ENCODE data around the gene TMEM200A. TPM values are rescaled to one million over a fixed set of nuclear protein-coding genes. Genes with fewer than 3 reads are reported as not detected.

Gene TMEM200A
- total and polyA plus RNA-seq, 2 donors (not counting 3 experiments of a cell fraction or from before 2014, with no cell fraction given), result 0.58 to 0.75 TPM

- intact Hi-C loops (cut with micrococcal nuclease) (no loop called here), dilution Hi-C loops (cut with MboI; ENCODE audit: extremely low pct_ligation_motif_present, low sequenced_read_pairs) (no loop called here)
- FAIRE-seq (no peak), DNase-seq (ENCODE audit: low read depth, low spot score) (no peak)
- no TSS peak for BruUV-seq (replicated peaks)
- Histone ChIP-seq H3K27ac (ENCODE audit: insufficient read depth, low read depth, low read length) (no peak overlapping the region), H3K4me1 (ENCODE audit: control insufficient read depth, extremely low read depth, insufficient read depth, low read length) (no peaks in the 10 kb centered on the region), H3K27me3 (ENCODE audit: control insufficient read depth in 2 of 2, insufficient read depth in 2 of 2, low read length in 2 of 2) (peaks cover 0 to 3% of the 10 kb centered on the region in 2 experiments), H3K9me3 (replicated peaks; ENCODE audit: control insufficient read depth, insufficient read depth, low read length) (no peaks in the 10 kb centered on the region), H3K79me2 (ENCODE audit: control insufficient read depth, insufficient read depth, low read length) (no peaks in the 10 kb centered on the region), H3K9ac (replicated peaks; ENCODE audit: extremely low read depth, insufficient read depth, low read length) (no peak overlapping the region), H3K4me3 (replicated peaks in 1 of 3; ENCODE audit: insufficient read depth in 1 of 3, low read depth in 1 of 3, low read length in 3 of 3) (no peak overlapping the region), H4K20me1 (replicated peaks; ENCODE audit: control insufficient read depth, extremely low read depth, insufficient read depth, low read length) (no peaks in the 10 kb centered on the region), H2AFZ (ENCODE audit: low read depth, low read length) (no peak overlapping the region), H3K9me1 (replicated peaks; ENCODE audit: control insufficient read depth, extremely low read depth, insufficient read depth, low read length) (no peaks in the 10 kb centered on the region), H3K36me3 (ENCODE audit: control insufficient read depth in 2 of 2, extremely low read depth in 1 of 2, insufficient read depth in 2 of 2, low read length in 2 of 2) (no peaks in the 10 kb centered on the region), H3K4me2 (ENCODE audit: insufficient read depth, low read length) (no peak overlapping the region)
- ChIA-PET POLR2A (no interaction called here), CTCF (interaction anchor here (0.7 to 2.6 kb wide), 2 partner anchors 36 to 341 kb away, joined by 3 to 14 read pairs; no protein-coding TSS in a partner anchor)
- TF ChIP-seq MAX (IDR thresholded peaks at IDR 0.05; ENCODE audit: insufficient read depth, insufficient read length) (no peak), MYC (IDR thresholded peaks at IDR 0.05; ENCODE audit: low read depth, low read length) (no peak), CTCF (IDR thresholded peaks at IDR 0.05; ENCODE audit: extremely low read depth in 1 of 2, insufficient read depth in 1 of 2, low read depth in 1 of 2, low read length in 2 of 2) (no peak), GATA2 (IDR thresholded peaks at IDR 0.05; ENCODE audit: insufficient read depth, insufficient read length, low read depth, low read length) (no peak), POLR2A (IDR thresholded peaks at IDR 0.05; ENCODE audit: low read depth, low read length) (no peak), POLR2AphosphoS5 (IDR thresholded peaks at IDR 0.05; ENCODE audit: insufficient read depth, low read depth, low read length) (no peak), FOS (IDR thresholded peaks at IDR 0.05; ENCODE audit: borderline replicate concordance, insufficient read depth, low read length) (no peak), EZH2 (IDR thresholded peaks at IDR 0.05; ENCODE audit: borderline replicate concordance, low read depth, low read length, severe bottlenecking) (no peak), JUN (IDR thresholded peaks at IDR 0.05; ENCODE audit: borderline replicate concordance, insufficient read depth, insufficient read length, low read depth) (no peak)
These were observed 8.4 kb upstream of the TMEM200A start for GRCh38 chr6:130357436-130357835.

All from endothelial cell of umbilical vein (primary cell).